GM21367 (cell line): ENCODE data around the gene PPP1R12A.
"Not testable (repeated sequence)": the region's sequence is repeated elsewhere in the genome, so short reads cannot be mapped to it uniquely, and the experiment has no call there.

Experiments used
- ATAC-seq: cut with Tn5 transposase; IDR thresholded peaks from one replicate; pipeline ENCODE4 v1.9.1; 2021; ENCODE audit not compliant: unreplicated experiment

PPP1R12A gene

GRCh38 chr12:79843978-79844377 is 90.9 kb downstream of the PPP1R12A start:
- no peak for ATAC-seq

GRCh38 chr12:79842630-79843029 is 92.3 kb downstream of the PPP1R12A start:
- ATAC-seq, result no peak

DNA sequence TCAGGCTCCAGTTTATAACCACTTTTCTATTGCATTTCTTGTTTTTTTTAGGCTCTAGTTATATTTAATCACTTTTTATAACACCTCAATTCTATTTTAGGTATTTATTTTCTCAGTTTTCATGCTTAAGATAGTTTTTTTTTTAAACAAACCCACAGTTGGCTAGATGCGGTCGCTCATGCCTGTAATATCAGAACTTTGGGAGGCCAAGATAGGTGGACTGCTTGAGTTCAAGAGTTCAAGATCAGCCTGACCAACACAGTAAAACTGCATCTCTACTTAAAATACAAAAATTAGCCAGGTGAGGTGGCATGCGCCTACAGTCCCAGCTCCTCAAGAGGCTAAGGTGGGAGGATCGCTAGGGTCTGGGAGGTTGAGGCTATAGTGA is 93.0 kb downstream of the PPP1R12A start:
- ATAC-seq, result no peak

DNA sequence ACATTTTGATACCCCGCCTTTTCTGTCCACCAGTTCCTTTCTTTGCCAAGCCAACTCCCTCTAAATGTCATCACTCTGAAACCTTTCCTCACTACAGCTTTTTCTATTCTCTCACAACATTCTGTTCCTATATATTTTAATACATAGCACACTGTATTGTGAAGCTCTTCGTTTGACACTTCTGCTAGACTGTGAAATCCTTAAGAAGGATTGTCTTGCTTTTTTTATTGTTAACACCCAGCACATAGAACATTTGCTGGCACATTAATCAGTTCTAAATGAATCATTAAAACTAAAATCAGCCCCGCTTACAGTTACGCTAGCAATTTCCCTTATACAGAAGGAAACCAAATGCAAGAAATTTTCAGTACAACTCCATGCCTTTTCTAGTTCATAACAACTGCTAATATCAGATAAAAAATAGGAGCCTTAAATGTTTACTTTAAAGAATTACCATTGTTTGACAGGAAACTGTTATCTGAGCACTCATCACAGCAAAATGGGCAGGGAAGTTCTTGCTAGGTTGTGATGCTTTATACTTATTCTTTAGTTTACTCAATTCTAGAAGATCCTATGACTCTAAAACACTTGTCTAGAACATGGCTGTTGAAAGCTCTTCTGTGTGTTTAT is 93.5 kb downstream of the PPP1R12A start:
- no peak for ATAC-seq

GRCh38 chr12:79838359-79838758 is 96.5 kb downstream of the PPP1R12A start:
- no peak for ATAC-seq

- no peak for ATAC-seq
These were observed 97.3 kb downstream of the PPP1R12A start for GRCh38 chr12:79837575-79837974.

- ATAC-seq, result no peak
These were observed 99.5 kb downstream of the PPP1R12A start for GRCh38 chr12:79835377-79835843.

DNA sequence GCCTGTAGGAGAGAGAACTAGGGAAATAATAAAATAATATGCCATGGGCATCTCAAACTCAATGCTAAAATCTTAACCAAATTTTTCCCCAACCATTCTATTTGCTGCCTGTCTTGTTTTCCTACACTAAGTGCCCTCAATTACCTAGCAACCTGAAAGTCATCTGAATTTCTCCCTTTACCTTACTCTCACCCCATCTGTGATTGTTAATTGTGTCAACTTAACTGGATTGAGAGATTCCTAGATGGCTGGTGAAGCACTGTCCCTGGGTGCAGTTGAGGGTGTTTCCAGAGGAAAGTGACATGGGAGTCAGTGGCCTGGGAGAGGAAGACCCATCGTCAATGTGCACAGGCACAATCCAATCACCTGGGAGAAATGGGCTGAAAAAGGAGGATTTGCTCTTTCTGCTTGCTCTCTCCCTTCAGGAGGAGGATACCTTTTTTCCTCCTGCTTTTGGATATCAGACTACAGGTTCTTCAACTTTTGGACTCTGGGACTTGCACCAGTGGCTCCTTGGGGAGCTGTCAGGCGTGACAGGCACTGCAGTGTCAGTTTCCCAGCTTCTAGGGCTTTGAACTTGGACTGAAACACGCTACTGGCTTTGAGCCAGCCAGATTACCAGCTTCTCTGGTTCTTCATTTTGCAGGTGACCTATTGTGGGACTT is 100.1 kb downstream of the PPP1R12A start:
- no peak for ATAC-seq

- ATAC-seq, result no peak
These were observed 104.5 kb downstream of the PPP1R12A start for GRCh38 chr12:79830440-79830839.

GRCh38 chr12:79828924-79829323 is 106.0 kb downstream of the PPP1R12A start:
- no peak for ATAC-seq

DNA sequence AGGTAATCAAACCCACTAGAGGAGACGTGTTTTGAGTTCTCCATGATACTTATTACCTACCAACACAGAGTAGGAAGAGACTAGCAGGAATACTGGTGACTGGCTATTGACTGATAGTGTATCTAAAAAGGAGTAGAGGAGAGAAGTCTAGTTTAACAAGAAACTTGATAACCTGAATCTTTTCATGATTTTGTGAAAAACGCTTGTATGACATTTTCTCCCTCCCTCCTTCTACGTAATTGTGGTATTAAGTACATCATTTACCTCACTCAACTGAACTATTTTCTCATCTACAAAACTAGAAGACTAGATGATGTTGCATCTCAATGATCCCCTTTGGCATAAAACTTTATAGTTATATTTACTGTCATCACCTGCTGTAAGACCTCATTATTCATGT is 107.4 kb downstream of the PPP1R12A start:
- ATAC-seq, result no peak

GRCh38 chr12:79826267-79827128 is 108.4 kb downstream of the PPP1R12A start:
- ATAC-seq, result no peak

GRCh38 chr12:79822475-79822874 is 112.4 kb downstream of the PPP1R12A start:
- ATAC-seq, result no peak

DNA sequence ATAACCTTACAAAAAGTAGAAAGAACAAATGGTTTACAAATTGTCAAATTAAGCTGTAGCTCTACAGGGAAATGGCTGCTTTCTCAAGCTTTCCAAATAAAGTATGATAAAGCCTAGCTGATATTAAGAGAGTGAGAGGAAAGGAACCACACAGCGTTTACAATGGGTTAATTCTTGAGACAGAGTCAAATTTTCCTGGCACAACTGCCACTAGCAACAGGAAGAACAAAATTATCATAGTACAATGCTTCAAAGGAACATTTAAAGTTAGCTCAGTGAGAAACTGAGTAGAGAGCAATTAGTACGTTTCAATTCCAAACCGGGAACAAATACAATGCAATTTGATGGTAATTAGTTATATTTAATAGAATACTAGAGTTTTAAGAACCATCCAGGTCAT is 116.0 kb downstream of the PPP1R12A start:
- no peak for ATAC-seq

- not testable (repeated sequence) for ATAC-seq
These were observed 150.4 kb downstream of the PPP1R12A start for GRCh38 chr12:79784366-79785065.

DNA sequence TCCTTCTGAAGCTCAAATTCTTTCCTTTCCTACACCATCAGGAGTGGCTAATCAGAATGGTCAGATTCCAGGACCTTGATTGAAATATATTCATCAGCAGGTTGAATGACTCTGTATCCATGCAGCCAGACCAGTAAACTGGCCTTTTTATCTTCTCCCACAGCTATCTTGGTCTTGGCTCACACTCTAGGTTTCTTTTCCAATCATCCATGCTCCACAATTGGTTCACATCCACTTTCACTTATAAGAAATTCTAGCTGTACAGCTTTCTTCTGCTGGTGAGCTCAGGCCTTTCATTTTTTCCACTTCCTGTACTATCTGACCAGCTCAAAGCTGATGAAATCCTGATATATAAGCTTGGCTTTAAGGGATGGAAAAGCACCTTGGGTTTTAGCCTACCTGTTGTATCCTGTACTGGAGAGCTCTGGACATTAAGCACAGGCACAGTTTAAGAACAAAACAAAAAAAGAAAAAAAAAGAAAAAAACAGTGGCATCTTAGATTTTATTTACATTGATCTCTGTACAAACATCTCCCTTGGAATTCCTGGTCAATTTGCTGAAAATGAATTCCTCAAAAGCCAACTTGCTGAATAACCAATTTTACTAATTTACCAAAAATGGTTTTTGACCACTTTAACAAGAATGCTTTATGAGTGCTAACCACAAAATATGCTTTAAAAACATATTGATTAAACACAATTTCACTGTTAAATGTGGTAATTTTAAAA is 152.6 kb downstream of the PPP1R12A start:
- peak; percentile 46 for ATAC-seq

GRCh38 chr12:79778802-79779448 is 156.0 kb downstream of the PPP1R12A start:
- ATAC-seq, result no peak

DNA sequence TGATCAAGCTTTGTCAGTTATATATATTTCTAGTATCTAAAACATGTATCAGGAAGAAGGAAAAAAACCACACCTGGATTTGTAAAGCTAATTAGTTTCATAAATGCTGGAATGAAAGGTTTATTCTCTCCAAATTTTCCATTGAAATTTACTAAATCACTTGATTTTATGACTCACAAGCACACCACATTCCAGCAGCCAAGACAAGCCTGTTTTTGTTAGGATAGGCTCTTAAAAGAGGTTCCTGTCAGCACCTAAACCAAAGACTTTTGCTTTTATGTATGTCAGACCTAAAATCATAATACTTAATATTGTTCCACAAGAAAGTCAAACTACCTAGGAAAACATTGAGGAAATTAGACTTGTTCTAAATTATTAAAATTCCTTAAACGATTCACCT is 158.8 kb downstream of the PPP1R12A start:
- ATAC-seq, result no peak

GRCh38 chr12:79775355-79776027 is 159.4 kb downstream of the PPP1R12A start:
- ATAC-seq, result no peak
